Calu3 (cell line): ENCODE results near the gene EFEMP1. TPM values are rescaled to one million over a fixed set of nuclear protein-coding genes. Genes with fewer than 3 reads are reported as not detected.

Experiments used
- Bru-seq: library from RNA; stranded (reverse); fragments of 400-500 nt; gene quantifications from one replicate; lab custom pipeline; 2021; lab: Mats Ljungman, UMichigan
- BruChase-seq, 2 experiments: library from RNA; stranded (reverse); fragments of 400-500 nt; gene quantifications; one replicate each; lab custom pipeline; 2021; lab: Mats Ljungman, UMichigan
- BruUV-seq: library from RNA; stranded (reverse); fragments of 400-500 nt; replicated peaks from 2 replicates; lab custom pipeline; 2021; lab: Mats Ljungman, UMichigan
- CTCF ChIA-PET: fragments of 300-600 bp; sonication (Branson Sonifier 250); formaldehyde crosslinking; loops from one replicate; lab custom pipeline; 2022; ENCODE audit warnings: antibody characterized with exemption; lab: Charles Lee
- DNase-seq: peaks from one replicate; pipeline ENCODE4 v3.0.0; 2022
- H3K27ac Mint-ChIP-seq: one replicate; pipeline ENCODE4 v1.8.0; 2022; ENCODE audit warnings: mixed read lengths; ENCODE audit not compliant: unreplicated experiment
- H3K27me3 Mint-ChIP-seq: one replicate; pipeline ENCODE4 v1.8.0; 2022; ENCODE audit warnings: mixed read lengths; ENCODE audit not compliant: unreplicated experiment
- H3K36me3 Mint-ChIP-seq: one replicate; pipeline ENCODE4 v1.8.0; 2022; ENCODE audit warnings: mild to moderate bottlenecking, moderate library complexity, mixed read lengths; ENCODE audit not compliant: insufficient read depth, unreplicated experiment
- H3K4me1 Mint-ChIP-seq: one replicate; pipeline ENCODE4 v1.8.0; 2022; ENCODE audit warnings: mild to moderate bottlenecking, low read depth, mixed read lengths; ENCODE audit not compliant: unreplicated experiment
- H3K4me3 Mint-ChIP-seq: one replicate; pipeline ENCODE4 v1.8.0; 2022; ENCODE audit warnings: mild to moderate bottlenecking, low read depth, moderate library complexity, mixed read lengths; ENCODE audit not compliant: unreplicated experiment
- H3K9me3 Mint-ChIP-seq: one replicate; pipeline ENCODE4 v1.8.0; 2022; ENCODE audit warnings: low read depth, mixed read lengths; ENCODE audit not compliant: unreplicated experiment
- CTCF ChIP-seq: fragments of 200-600 bp; IDR thresholded peaks from one replicate; pipeline ENCODE4 v1.8.0; 2022; ENCODE audit warnings: antibody characterized with exemption; ENCODE audit not compliant: unreplicated experiment
- intact Hi-C: fragments of 100-400 bp; cut with micrococcal nuclease; formaldehyde crosslinking; loops from one replicate; pipeline ENCODE4 v1.10.0; 2022; ENCODE audit not compliant: unreplicated experiment
- long read RNA-seq: library from polyadenylated mRNA; stranded (forward); transcript quantifications from one replicate; pipeline ENCODE4 v2.0.0, GENCODE V29; 2022
- total RNA-seq: library from RNA; stranded (reverse); gene quantifications from 2 replicates; pipeline ENCODE4 v1.2.3, GENCODE V29; 2022

The EFEMP1 gene
- total RNA-seq: 14.7 and 51.5 TPM in 2 replicates
- percentile 40 among the genes with signal in this experiment for Bru-seq, nascent RNA
- percentile 49 among the genes with signal in this experiment for BruChase-seq, experiment 1, labeled RNA remaining after a 6-hour chase
- percentile 47 among the genes with signal in this experiment for BruChase-seq, experiment 2, labeled RNA remaining after a 2-hour chase
- long read RNA-seq, transcript EFEMP1-202 (11 exons, 3,024 nt): major isoform, 10 of 23 reads
- long read RNA-seq, partial matches to known transcripts: 5 of 23 reads
- long read RNA-seq, other reads (novel, unspliced or antisense): 5 of 23 reads

DNA sequence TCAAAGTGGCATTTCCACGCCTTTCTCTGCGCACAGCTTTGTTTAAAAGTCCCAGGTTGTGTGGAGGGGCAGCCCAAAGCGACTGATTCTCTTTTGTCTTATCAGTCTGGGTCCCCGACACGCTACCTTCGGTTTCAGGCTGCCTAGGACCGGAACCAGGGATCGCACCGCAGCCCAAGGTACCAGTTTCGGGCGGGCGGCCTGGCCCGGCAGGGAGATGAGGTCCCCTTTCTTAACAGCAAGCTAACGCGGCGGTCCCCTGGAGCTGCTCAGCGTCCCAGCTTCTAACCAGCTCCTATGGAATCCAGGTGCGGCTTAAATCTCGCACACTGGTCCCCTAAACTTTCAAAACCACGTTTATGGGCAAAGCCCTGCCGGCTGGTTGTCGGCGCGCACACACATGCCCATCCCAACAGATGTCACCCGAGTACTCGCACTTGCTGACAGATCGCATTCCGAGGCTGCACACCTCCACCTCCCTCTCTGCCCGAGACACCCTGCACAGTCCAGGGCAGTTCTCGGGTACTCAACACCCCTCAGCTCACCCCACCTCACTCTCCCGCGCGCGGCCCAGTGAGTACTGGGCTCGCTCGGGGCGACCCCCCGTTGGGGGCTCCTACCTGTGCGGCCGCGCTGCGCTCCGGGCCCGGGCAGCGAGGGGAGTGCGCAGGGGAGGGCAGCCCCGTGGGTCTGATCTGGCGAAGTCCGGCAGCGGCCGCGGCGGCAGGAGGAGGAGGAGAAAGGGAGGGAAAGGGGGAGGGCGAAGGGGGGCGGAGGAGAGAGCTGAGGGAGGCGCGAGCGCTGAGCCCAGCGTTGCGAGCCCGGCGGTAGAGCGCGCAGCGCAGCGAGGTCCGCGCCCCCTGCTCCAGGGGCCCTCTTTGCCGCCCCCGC, at the start of gene EFEMP1:
Gene EFEMP1 (minus strand): TSS at position 692 of the 891 bp plus-strand sequence. CDS start 1,342 bp downstream, outside the sequence.
- no peak for TF ChIP-seq CTCF
- CTCF ChIA-PET: interaction anchor here (0.6 to 1.4 kb wide), 2 partner anchors 17 to 38 kb away, joined by 3 to 4 read pairs; no protein-coding TSS in a partner anchor
- no TSS peak for BruUV-seq
- peaks cover 14% of the 10 kb centered on the region for H3K27me3 Mint-ChIP-seq
- H3K4me1 Mint-ChIP-seq: peaks cover 9% of the 10 kb centered on the region
- H3K9me3 Mint-ChIP-seq: no peaks in the 10 kb centered on the region
- intact Hi-C loops: no loop called here
- H3K4me3 Mint-ChIP-seq: peak within 1 kb of the TSS; percentile 82
- H3K27ac Mint-ChIP-seq: no peak within 1 kb of the TSS
- peaks cover 17% of the 10 kb centered on the region for H3K36me3 Mint-ChIP-seq
- DNase-seq: peak; percentile 68

DNA sequence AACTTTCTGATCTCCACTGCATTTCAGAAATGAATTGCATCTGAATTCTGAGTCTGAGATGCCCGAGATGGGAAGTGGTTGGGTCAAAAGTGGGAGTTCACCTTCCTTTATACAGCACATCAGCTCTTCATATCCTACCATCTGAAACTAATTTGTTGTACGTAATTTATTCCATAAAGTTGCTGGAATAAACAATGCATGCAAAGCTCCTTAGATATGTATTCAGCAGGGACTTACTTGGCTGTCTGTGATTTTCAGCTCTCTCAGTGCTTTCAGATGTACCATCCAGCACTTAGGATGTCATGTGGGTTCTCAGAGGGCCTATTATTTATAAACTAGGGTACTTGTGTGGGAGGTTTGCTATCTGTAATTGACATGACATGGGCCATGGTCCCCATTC, 46.9 kb upstream of the EFEMP1 start:
- intact Hi-C loops: no loop called here
- CTCF ChIA-PET: no interaction called here
- no peaks in the 10 kb centered on the region for H3K36me3 Mint-ChIP-seq
- no peak for TF ChIP-seq CTCF
- H3K27me3 Mint-ChIP-seq: no peaks in the 10 kb centered on the region
- no peak overlapping the region for H3K4me3 Mint-ChIP-seq
- H3K4me1 Mint-ChIP-seq: no peaks in the 10 kb centered on the region
- H3K27ac Mint-ChIP-seq: no peak overlapping the region
- H3K9me3 Mint-ChIP-seq: no peaks in the 10 kb centered on the region
- DNase-seq: no peak
- no TSS peak for BruUV-seq

- Mint-ChIP-seq H3K36me3 (no peaks in the 10 kb centered on the region), H3K4me3 (no peak overlapping the region), H3K9me3 (no peaks in the 10 kb centered on the region), H3K4me1 (no peaks in the 10 kb centered on the region), H3K27me3 (no peaks in the 10 kb centered on the region), H3K27ac (no peak overlapping the region)
- intact Hi-C loops: no loop called here
- CTCF ChIA-PET: no interaction called here
- TF ChIP-seq CTCF: no peak
- DNase-seq: no peak
- BruUV-seq: no TSS peak
Observed at GRCh38 chr2:55968941-55969340, 45.4 kb upstream of the EFEMP1 start.

DNA sequence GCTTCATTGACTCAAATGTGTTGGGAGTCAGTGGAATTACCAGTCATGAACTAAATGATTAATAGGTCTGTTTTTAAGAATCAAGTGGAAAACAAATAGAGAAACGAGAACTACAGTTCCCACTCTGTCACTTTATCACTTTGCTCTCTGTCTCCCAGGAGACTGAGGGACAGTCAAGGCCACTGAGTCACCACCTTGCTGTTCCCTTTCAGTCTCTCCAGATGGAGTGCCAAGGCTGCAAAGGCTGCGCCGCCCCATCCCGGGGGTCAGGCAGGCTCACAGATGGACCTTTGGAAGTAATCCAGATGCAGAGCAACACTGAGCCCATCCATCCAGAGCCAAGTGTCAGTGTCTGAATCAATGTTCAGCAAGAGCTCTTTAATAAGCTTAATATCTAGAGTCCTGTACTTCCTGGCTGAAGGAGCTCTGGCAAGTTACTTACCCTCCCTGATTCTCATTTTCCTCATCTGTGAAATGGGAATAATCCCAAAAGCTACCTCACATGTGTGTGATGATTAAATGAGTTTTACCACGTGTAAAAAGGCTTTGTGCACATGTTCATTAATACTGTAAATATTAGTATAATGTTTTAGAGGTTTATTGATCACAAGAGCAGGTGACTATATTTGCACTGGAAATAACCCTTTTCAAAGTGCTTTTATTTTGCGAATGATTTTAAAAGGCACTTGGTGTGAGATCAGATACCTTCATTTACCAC, 43.0 kb upstream of the EFEMP1 start:
- Mint-ChIP-seq H3K9me3 (no peaks in the 10 kb centered on the region), H3K36me3 (no peaks in the 10 kb centered on the region), H3K4me3 (no peak overlapping the region), H3K27ac (no peak overlapping the region), H3K4me1 (peaks cover 4% of the 10 kb centered on the region), H3K27me3 (no peaks in the 10 kb centered on the region)
- BruUV-seq: no TSS peak
- CTCF ChIA-PET: interaction anchor here (0.5 kb wide), 1 partner anchor 146 kb away, joined by 5 read pairs; no protein-coding TSS in a partner anchor
- TF ChIP-seq CTCF: no peak
- intact Hi-C loops: no loop called here
- no peak for DNase-seq
